Right atrium auricular region (tissue), 2 donors: ENCODE results near the gene DCAF12. TPM values are rescaled to one million over a fixed set of nuclear protein-coding genes. Genes with fewer than 3 reads are reported as not detected.

Source experiments
- DNase-seq: peaks from one replicate; pipeline ENCODE4 v3.0.0-alpha.2; 2019; ENCODE audit warnings: low spot score
- H3K27ac ChIP-seq, 2 donors: fragments of 200-600 bp; sonication (generic); 1 replicate in 1 of 2; 2 replicates in 1 of 2; pipeline ENCODE4 v1.5.1; 2016 to 2019
- H3K27me3 ChIP-seq, 2 donors: fragments of 200-600 bp; sonication (generic); one replicate each; pipeline versions ENCODE4 v1.5.1 to v1.6.0; 2017 to 2019
- H3K36me3 ChIP-seq: fragments of 200-600 bp; sonication (generic); one replicate; pipeline ENCODE4 v1.5.1; 2016
- H3K4me1 ChIP-seq, 2 donors: fragments of 200-600 bp; sonication (generic); one replicate each; pipeline versions ENCODE4 v1.5.1 to v1.6.0; 2017 to 2019
- H3K4me3 ChIP-seq, 2 donors: fragments of 200-600 bp; sonication (generic); 1 replicate in 1 of 2; 2 replicates in 1 of 2; pipeline ENCODE4 v1.5.1; 2017 to 2019; ENCODE audit warnings: mild to moderate bottlenecking in 1 of 2, moderate library complexity in 1 of 2
- H3K9me3 ChIP-seq, 2 donors: fragments of 200-600 bp; sonication (generic); one replicate each; pipeline ENCODE4 v1.5.1; 2019
- CTCF ChIP-seq, 2 donors: fragments of 200-600 bp; sonication (generic); IDR thresholded peaks; one replicate each; pipeline ENCODE4 v1.5.1; 2019; ENCODE audit warnings: antibody characterized with exemption in 2 of 2
- total RNA-seq, 2 donors: library from RNA; depleted of rRNA; stranded (reverse); fragments of >200 nt; gene quantifications; one replicate each; pipeline ENCODE4 v1.1.0, GENCODE V29; 2016

DCAF12 gene
- total RNA-seq, 2 donors from 2014 or later = 20.4 to 20.6 TPM

- Histone ChIP-seq H3K36me3 (no peaks in the 10 kb centered on the region), H3K4me3 (no peak overlapping the region), H3K27ac (no peak overlapping the region), H3K4me1 (no peaks in the 10 kb centered on the region), H3K9me3 (no peaks in the 10 kb centered on the region), H3K27me3 (no peaks in the 10 kb centered on the region)
- DNase-seq = no peak
- no peak for TF ChIP-seq CTCF (IDR thresholded peaks at IDR 0.05)
Measured at GRCh38 chr9:34163434-34163833, 36.9 kb upstream of the DCAF12 start.

- Histone ChIP-seq H3K9me3 (no peaks in the 10 kb centered on the region), H3K4me3 (no peak overlapping the region), H3K27me3 (no peaks in the 10 kb centered on the region), H3K4me1 (no peaks in the 10 kb centered on the region), H3K27ac (no peak overlapping the region), H3K36me3 (no peaks in the 10 kb centered on the region)
- no peak for TF ChIP-seq CTCF (IDR thresholded peaks at IDR 0.05)
- no peak for DNase-seq
Measured at GRCh38 chr9:34158362-34158869, 31.9 kb upstream of the DCAF12 start.

DNA sequence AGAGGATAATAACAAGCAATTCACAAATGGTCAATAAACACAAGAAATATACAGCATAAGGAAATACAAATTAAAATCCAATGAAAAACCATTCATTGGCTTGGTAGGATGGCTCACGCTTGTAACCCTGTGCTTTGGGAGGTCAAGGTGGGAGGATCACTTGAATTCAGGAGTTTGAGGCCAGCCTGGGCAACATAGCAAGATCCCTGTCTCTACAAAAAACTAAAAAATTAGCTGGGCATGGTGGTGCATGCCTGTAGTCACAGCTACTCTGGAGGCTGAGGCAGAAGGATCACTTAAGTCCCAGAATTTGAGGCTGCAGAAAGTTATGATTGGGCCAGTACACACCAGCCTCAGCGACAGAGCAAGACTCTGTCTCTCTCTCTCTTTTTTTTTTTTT is 31.4 kb upstream of the DCAF12 start:
- no peaks in the 10 kb centered on the region for H3K9me3 ChIP-seq
- H3K4me3 ChIP-seq = no peak overlapping the region
- no peaks in the 10 kb centered on the region for H3K36me3 ChIP-seq
- H3K27ac ChIP-seq = no peak overlapping the region
- TF ChIP-seq CTCF (IDR thresholded peaks at IDR 0.05) = no peak
- H3K27me3 ChIP-seq = no peaks in the 10 kb centered on the region
- DNase-seq = no peak
- no peaks in the 10 kb centered on the region for H3K4me1 ChIP-seq

DNA sequence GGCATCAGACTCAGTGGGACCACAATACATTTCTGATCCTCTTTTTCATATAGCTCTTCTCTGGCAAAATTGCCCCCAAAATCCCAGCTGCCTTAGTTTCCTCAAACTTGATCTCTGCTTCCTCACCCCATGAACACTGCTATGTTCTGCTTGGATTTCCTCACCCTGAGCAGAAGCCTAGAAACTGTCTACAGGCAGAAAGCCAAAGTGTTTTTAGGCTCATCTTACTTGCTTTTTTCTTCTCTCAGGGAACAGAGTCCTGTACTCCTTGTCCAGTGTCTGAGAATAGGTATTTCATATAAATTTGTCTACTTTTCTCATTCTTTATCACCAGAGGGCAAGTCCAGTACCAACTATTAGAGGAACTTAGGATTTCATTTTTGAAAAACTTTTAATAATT is 30.8 kb upstream of the DCAF12 start:
- H3K4me3 ChIP-seq = no peak overlapping the region
- H3K36me3 ChIP-seq = no peaks in the 10 kb centered on the region
- no peak overlapping the region for H3K27ac ChIP-seq
- no peaks in the 10 kb centered on the region for H3K9me3 ChIP-seq
- H3K27me3 ChIP-seq = no peaks in the 10 kb centered on the region
- H3K4me1 ChIP-seq = no peaks in the 10 kb centered on the region
- no peak for TF ChIP-seq CTCF (IDR thresholded peaks at IDR 0.05)
- no peak for DNase-seq

- TF ChIP-seq CTCF (IDR thresholded peaks at IDR 0.05) = no peak
- Histone ChIP-seq H3K36me3 (no peaks in the 10 kb centered on the region), H3K4me1 (no peaks in the 10 kb centered on the region), H3K27me3 (no peaks in the 10 kb centered on the region), H3K9me3 (no peaks in the 10 kb centered on the region), H3K27ac (no peak overlapping the region), H3K4me3 (no peak overlapping the region)
- DNase-seq = no peak
Measured at GRCh38 chr9:34154057-34154456, 27.6 kb upstream of the DCAF12 start.

GRCh38 chr9:34151398-34151797 is 24.9 kb upstream of the DCAF12 start:
- TF ChIP-seq CTCF (IDR thresholded peaks at IDR 0.05) = no peak
- no peaks in the 10 kb centered on the region for H3K36me3 ChIP-seq
- H3K4me1 ChIP-seq = no peaks in the 10 kb centered on the region
- no peak for DNase-seq
- H3K27me3 ChIP-seq = no peaks in the 10 kb centered on the region
- no peak overlapping the region for H3K27ac ChIP-seq
- H3K4me3 ChIP-seq = no peak overlapping the region
- no peaks in the 10 kb centered on the region for H3K9me3 ChIP-seq
